ENCODE data around the gene CDK5.

DNA sequence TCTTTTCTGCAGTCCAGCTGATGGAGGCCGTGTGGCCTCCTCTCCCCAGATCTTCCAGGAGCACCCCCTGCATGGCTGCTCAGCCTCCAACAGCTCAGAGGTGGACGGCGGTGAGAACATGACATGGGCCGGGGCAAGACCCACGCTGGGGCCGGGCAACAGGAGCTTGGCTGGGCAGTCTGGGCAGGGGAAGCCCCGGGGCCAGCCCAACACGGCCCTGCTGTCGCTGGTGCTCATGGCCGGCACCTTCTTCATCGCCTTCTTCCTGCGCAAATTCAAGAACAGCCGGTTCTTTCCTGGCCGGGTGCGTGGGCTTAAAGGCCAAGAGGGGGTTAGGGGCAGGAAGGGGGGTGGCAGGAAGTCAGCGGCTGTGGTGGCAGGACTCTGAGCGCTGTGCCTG lies 16.3 kb upstream of the CDK5 start:
- TF ChIP-seq, protein P1, sequence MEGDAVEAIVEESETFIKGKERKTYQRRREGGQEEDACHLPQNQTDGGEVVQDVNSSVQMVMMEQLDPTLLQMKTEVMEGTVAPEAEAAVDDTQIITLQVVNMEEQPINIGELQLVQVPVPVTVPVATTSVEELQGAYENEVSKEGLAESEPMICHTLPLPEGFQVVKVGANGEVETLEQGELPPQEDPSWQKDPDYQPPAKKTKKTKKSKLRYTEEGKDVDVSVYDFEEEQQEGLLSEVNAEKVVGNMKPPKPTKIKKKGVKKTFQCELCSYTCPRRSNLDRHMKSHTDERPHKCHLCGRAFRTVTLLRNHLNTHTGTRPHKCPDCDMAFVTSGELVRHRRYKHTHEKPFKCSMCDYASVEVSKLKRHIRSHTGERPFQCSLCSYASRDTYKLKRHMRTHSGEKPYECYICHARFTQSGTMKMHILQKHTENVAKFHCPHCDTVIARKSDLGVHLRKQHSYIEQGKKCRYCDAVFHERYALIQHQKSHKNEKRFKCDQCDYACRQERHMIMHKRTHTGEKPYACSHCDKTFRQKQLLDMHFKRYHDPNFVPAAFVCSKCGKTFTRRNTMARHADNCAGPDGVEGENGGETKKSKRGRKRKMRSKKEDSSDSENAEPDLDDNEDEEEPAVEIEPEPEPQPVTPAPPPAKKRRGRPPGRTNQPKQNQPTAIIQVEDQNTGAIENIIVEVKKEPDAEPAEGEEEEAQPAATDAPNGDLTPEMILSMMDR (IDR thresholded peaks at IDR 0.05): no peak
- TF ChIP-seq POLR2AphosphoS5 (IDR thresholded peaks at IDR 0.05) (no peak), POLR2A (IDR thresholded peaks at IDR 0.05) (no peak)

Measured in breast epithelium (tissue), 3 donors.